Karpas-422 (cell line): Measurements from ENCODE around the gene ZNF160. TPM values are rescaled to one million over a fixed set of nuclear protein-coding genes. Genes with fewer than 3 reads are reported as not detected.

Source experiments
- DNase-seq: peaks from one replicate; pipeline ENCODE4 v3.0.0-alpha.2; 2015
- H2AFZ ChIP-seq: fragments of 200-600 bp; sonication (generic); 2 replicates; pipeline ENCODE4 v1.6.1; 2014; ENCODE audit warnings: antibody characterized with exemption, low read length, mixed read lengths
- H3K27ac ChIP-seq: fragments of 200-600 bp; sonication (generic); 2 replicates; pipeline ENCODE4 v1.5.1; 2014; ENCODE audit warnings: mild to moderate bottlenecking, low read length, moderate library complexity
- H3K27me3 ChIP-seq: fragments of 200-600 bp; sonication (generic); 2 replicates; pipeline ENCODE4 v1.6.1; 2014; ENCODE audit warnings: low read length, mixed read lengths
- H3K36me3 ChIP-seq: fragments of 200-600 bp; sonication (generic); 2 replicates; pipeline ENCODE4 v1.6.1; 2014; ENCODE audit warnings: low read length, mixed read lengths; ENCODE audit not compliant: insufficient read depth
- H3K4me1 ChIP-seq: fragments of 200-600 bp; sonication (generic); 2 replicates; pipeline ENCODE4 v1.6.1; 2014; ENCODE audit warnings: mild to moderate bottlenecking, low read length, mixed read lengths
- H3K4me2 ChIP-seq: fragments of 200-600 bp; sonication (generic); 2 replicates; pipeline ENCODE4 v1.6.1; 2014; ENCODE audit warnings: low read length, low read depth, mild to moderate bottlenecking; ENCODE audit not compliant: poor library complexity, severe bottlenecking
- H3K4me3 ChIP-seq: fragments of 200-600 bp; sonication (generic); 2 replicates; pipeline ENCODE4 v1.5.1; 2014; ENCODE audit warnings: mild to moderate bottlenecking, antibody characterized with exemption, low read length, mixed read lengths
- H3K79me2 ChIP-seq: fragments of 200-600 bp; sonication (generic); 2 replicates; pipeline ENCODE4 v1.6.1; 2014; ENCODE audit warnings: mild to moderate bottlenecking, low read length, mixed read lengths
- H3K9ac ChIP-seq: fragments of 200-600 bp; sonication (generic); 2 replicates; pipeline ENCODE4 v1.6.0; 2014; ENCODE audit warnings: low read length
- H3K9me2 ChIP-seq: fragments of 200-600 bp; sonication (generic), shearing (Covaris generic); replicated peaks from 2 replicates; pipeline ENCODE4 v1.6.0; 2014; ENCODE audit warnings: mild to moderate bottlenecking, low read length, moderate library complexity; ENCODE audit not compliant: insufficient read depth
- H3K9me3 ChIP-seq: fragments of 300-700, 200-600 bp; sonication (generic); 2 replicates; pipeline ENCODE4 v1.6.1; 2014; ENCODE audit warnings: low read length, mixed read lengths
- H4K20me1 ChIP-seq: fragments of 200-600 bp; sonication (generic); 2 replicates; pipeline ENCODE4 v1.6.1; 2014; ENCODE audit warnings: mild to moderate bottlenecking, antibody characterized with exemption, low read length, low read depth; ENCODE audit not compliant: insufficient read depth
- total RNA-seq: library from RNA; depleted of rRNA; stranded (reverse); fragments of >200 nt; shearing (Covaris generic); gene quantifications from 2 replicates; pipeline ENCODE4 v1.2.3, GENCODE V29; 2014; ENCODE audit warnings: low replicate concordance; rRNA removed

The ZNF160 gene
- total RNA-seq: 97.3 and 122 TPM in 2 replicates

GRCh38 chr19:53103234-53104203 is at the start of gene ZNF160:
ZNF160 (minus strand) TSS chr19:53103422; CDS start chr19:53086276, 17,146 bp downstream.
- peak; percentile 100 for DNase-seq
- H3K27me3 ChIP-seq: no peaks in the 10 kb centered on the region
- peaks cover 20% of the 10 kb centered on the region for H3K4me1 ChIP-seq
- no peaks in the 10 kb centered on the region for H3K9me3 ChIP-seq
- H4K20me1 ChIP-seq: peaks cover 21% of the 10 kb centered on the region; the same call in 1 of the 2 replicates
- H3K4me3 ChIP-seq: peak within 1 kb of the TSS; percentile 98
- H2AFZ ChIP-seq: peak within 1 kb of the TSS; percentile 94
- H3K36me3 ChIP-seq: peaks cover 24% of the 10 kb centered on the region
- H3K27ac ChIP-seq: peak within 1 kb of the TSS; percentile 65
- H3K9me2 ChIP-seq: no peaks in the 10 kb centered on the region
- peak within 1 kb of the TSS; percentile 91 for H3K4me2 ChIP-seq
- H3K79me2 ChIP-seq: peaks cover 47% of the 10 kb centered on the region
- H3K9ac ChIP-seq: peak within 1 kb of the TSS; percentile 99

GRCh38 chr19:53147645-53148044 is 44.4 kb upstream of the ZNF160 start:
- Histone ChIP-seq H3K27me3 (no peaks in the 10 kb centered on the region), H3K9me2 (no peaks in the 10 kb centered on the region), H3K79me2 (peaks cover 49% of the 10 kb centered on the region), H3K4me2 (no peak overlapping the region), H3K4me3 (no peak overlapping the region), H4K20me1 (no peaks in the 10 kb centered on the region), H3K9me3 (peaks cover 64% of the 10 kb centered on the region), H3K27ac (no peak overlapping the region), H3K4me1 (no peaks in the 10 kb centered on the region), H2AFZ (no peak overlapping the region), H3K9ac (no peak overlapping the region), H3K36me3 (peaks cover 89% of the 10 kb centered on the region)
- peak; percentile 46 for DNase-seq

GRCh38 chr19:53140351-53140750 is 37.1 kb upstream of the ZNF160 start:
- Histone ChIP-seq H3K4me3 (no peak overlapping the region), H2AFZ (no peak overlapping the region), H4K20me1 (no peaks in the 10 kb centered on the region), H3K36me3 (peaks cover 46% of the 10 kb centered on the region), H3K79me2 (peaks cover 6% of the 10 kb centered on the region; the same call in 1 of the 2 replicates), H3K4me2 (no peak overlapping the region), H3K27me3 (no peaks in the 10 kb centered on the region), H3K9me3 (peaks cover 58% of the 10 kb centered on the region), H3K9me2 (no peaks in the 10 kb centered on the region), H3K9ac (no peak overlapping the region), H3K4me1 (peaks cover 5% of the 10 kb centered on the region), H3K27ac (no peak overlapping the region)
- no peak for DNase-seq

GRCh38 chr19:53136432-53136831 is 33.2 kb upstream of the ZNF160 start:
- Histone ChIP-seq H3K4me3 (no peak overlapping the region), H3K27me3 (no peaks in the 10 kb centered on the region), H3K9me2 (no peaks in the 10 kb centered on the region), H4K20me1 (no peaks in the 10 kb centered on the region), H3K4me2 (no peak overlapping the region), H3K9me3 (peaks cover 31% of the 10 kb centered on the region), H3K36me3 (peaks cover 13% of the 10 kb centered on the region), H3K4me1 (peaks cover 16% of the 10 kb centered on the region), H3K79me2 (peaks cover 12% of the 10 kb centered on the region), H3K27ac (no peak overlapping the region), H2AFZ (no peak overlapping the region), H3K9ac (no peak overlapping the region)
- no peak for DNase-seq

- peak within 1 kb of the TSS; percentile 12; the same call in 1 of the 2 replicates for H3K27ac ChIP-seq
- H3K4me2 ChIP-seq: peak within 1 kb of the TSS; percentile 81
- peak within 1 kb of the TSS; percentile 83 for H2AFZ ChIP-seq
- H3K4me3 ChIP-seq: peak within 1 kb of the TSS; percentile 76
- peaks cover 47% of the 10 kb centered on the region for H3K79me2 ChIP-seq
- peaks cover 20% of the 10 kb centered on the region for H3K4me1 ChIP-seq
- H3K9ac ChIP-seq: peak within 1 kb of the TSS; percentile 81
- no peaks in the 10 kb centered on the region; the same call in 1 of the 2 replicates for H3K9me3 ChIP-seq
- no peaks in the 10 kb centered on the region for H3K27me3 ChIP-seq
- H4K20me1 ChIP-seq: no peaks in the 10 kb centered on the region
- H3K36me3 ChIP-seq: no peaks in the 10 kb centered on the region; the same call in 1 of the 2 replicates
- peak; percentile 98 for DNase-seq
- H3K9me2 ChIP-seq: no peaks in the 10 kb centered on the region
Observed at GRCh38 chr19:53132141-53132991, 29.1 kb upstream of the ZNF160 start, which contains the start of gene ZNF415. ZNF415 (minus strand) TSS chr19:53132910; CDS start chr19:53122676, 10,234 bp downstream.

- Histone ChIP-seq H3K36me3 (no peaks in the 10 kb centered on the region; the same call in 1 of the 2 replicates), H3K4me1 (peaks cover 20% of the 10 kb centered on the region), H3K4me2 (peak overlapping the region; percentile 81), H3K4me3 (peak overlapping the region; percentile 76), H3K9me2 (no peaks in the 10 kb centered on the region), H3K27me3 (no peaks in the 10 kb centered on the region), H3K27ac (peak overlapping the region; percentile 12; the same call in 1 of the 2 replicates), H4K20me1 (no peaks in the 10 kb centered on the region), H3K9me3 (no peaks in the 10 kb centered on the region; the same call in 1 of the 2 replicates), H3K79me2 (peaks cover 50% of the 10 kb centered on the region), H3K9ac (peak overlapping the region; percentile 81), H2AFZ (peak overlapping the region; percentile 83; the same call in 1 of the 2 replicates)
- no peak for DNase-seq
Observed at GRCh38 chr19:53131727-53132126, 28.5 kb upstream of the ZNF160 start.

- Histone ChIP-seq H4K20me1 (no peaks in the 10 kb centered on the region), H3K9me2 (no peaks in the 10 kb centered on the region), H3K27me3 (no peaks in the 10 kb centered on the region), H3K4me1 (peaks cover 19% of the 10 kb centered on the region), H2AFZ (no peak overlapping the region), H3K79me2 (peaks cover 50% of the 10 kb centered on the region), H3K4me2 (peak overlapping the region; percentile 81), H3K27ac (no peak overlapping the region), H3K4me3 (peak overlapping the region; percentile 76; the same call in 1 of the 2 replicates), H3K9me3 (no peaks in the 10 kb centered on the region; the same call in 1 of the 2 replicates), H3K36me3 (no peaks in the 10 kb centered on the region; the same call in 1 of the 2 replicates), H3K9ac (peak overlapping the region; percentile 81)
- DNase-seq: no peak
Observed at GRCh38 chr19:53131085-53131590, 27.9 kb upstream of the ZNF160 start.
